ENCODE data around the gene ERMAP.
"Not testable (repeated sequence)": the region's sequence is repeated elsewhere in the genome, so short reads cannot be mapped to it uniquely, and the experiment has no call there.

The ERMAP gene

DNA sequence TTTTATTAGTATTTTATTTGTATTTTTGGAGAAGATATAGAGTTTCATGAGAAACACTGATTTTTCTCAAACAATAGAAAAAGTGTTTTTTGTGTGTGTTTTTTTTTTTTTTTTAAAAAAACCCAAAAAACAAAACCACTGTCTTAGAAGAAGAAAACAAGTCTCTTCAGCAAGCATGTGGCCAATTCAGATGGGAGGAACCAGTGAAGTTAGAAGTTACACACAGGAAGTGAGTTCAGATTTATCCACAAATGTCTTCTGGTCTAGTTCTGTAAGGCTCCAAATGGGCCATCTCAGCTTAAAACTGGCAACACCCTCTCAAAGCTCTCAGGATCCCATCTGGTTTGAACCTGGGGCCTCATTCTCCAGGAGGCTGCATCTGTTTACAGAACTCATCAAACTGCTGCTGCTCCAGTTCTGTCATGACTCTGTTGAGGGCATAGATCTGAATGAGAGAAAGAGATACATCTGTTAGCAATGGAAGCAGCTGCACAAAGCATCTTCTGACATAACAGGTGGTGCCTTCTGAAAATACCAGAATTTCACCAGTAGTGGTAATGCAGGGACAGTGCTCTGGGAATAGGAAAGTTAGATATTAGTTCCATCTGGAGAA is 9.8 kb upstream of the ERMAP start:
- DNase-seq = no peak

DNA sequence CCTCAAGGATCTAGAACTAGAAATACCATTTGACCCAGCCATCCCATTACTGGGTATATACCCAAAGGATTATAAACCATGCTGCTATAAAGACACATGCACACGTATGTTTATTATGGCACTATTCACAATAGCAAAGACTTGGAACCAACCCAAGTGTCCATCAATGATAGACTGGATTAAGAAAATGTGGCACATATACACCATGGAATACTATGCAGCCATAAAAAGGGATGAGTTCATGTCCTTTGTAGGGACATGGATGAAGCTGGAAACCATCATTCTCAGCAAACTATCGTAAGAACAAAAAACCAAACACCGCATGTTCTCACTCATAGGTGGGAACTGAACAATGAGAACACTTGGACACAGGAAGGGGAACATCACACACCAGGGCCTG is 2.1 kb upstream of the ERMAP start:
- not testable (repeated sequence) for DNase-seq

DNA sequence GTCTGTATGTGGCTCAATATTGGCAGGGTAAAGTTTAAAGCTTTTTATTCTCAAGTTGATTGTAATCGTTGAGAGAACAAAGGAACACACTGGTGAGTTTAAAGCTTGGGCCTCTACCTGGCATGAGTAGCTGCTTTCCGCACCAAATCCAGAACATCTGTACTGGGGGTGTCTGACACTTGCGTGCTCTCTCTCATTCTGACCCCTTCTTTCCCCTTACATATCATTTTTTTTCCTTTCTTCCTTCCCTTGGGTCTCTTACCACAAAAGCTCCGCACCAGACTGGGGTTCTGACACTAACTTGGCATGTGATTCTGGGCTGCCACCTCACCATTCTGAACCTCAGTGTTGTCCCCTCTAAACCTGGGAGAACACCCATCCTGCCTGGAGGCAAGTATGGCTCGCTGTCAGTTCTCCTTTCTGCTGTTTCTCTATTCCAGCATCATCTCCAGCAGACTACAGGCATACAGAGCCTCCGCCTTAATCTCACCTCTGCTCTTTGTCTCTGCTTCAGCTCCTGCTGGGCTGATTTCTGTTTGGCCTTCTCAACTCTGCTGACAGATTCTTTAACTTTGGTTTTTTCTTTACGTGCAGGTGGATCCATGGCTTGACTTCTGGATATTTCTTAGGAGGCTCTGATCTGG is 859 bp upstream of the ERMAP start:
- DNase-seq = no peak

DNA sequence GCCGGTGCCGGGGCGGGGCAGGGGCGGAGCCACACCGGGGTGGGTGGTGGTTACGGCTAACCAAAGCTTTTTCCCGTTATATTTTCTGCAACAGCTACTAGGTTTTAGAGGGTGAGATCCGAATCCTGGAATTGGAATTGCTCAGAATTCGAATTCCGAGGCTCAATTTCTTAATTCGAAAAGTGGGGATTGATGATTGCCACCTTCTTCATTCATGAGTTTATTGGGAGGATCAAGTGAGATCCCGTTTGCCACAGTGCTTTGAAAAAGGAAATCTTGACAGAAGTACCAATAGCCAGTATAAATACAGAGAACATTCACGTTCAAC is 482 bp downstream of the ERMAP start:
- no peak for DNase-seq

DNA sequence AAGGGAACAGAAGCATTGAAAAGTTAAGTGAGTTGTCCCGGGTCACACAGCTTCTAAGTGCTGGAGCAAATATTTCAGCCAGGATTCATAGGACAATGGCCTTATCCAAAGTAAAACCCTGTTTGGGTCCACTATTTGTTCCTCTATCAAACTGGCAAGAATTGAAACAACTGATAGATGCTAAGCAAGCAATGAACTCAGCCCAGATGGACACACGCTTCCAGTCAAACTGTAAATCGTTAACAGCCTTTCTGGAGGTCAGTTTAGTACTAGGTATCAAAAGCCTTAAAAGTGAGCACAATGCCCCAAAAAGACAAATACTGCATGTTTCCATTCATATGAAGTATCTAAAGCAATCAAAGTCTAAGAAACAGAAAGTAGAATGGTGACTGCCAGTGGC is 1.1 kb downstream of the ERMAP start:
- no peak for DNase-seq

DNA sequence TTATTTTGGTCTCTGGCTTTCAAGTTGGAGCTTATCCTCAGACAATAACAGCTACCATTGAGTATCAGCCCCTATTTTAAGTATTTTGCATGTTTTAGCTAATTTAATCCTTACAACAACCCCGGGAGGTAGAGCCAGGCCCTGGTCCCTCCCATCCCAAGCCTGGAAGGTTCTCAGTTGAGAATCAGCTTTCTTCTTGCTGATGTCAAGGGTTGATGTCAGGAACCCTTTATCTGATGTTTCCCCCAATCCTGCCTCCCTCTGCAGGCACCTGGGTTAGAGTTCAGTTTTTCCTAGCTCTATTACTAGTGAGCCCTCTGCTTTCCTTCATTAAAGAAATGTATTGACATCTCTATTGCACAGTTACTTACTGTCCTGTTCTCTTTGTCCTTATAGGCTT is 3.9 kb downstream of the ERMAP start:
- no peak for DNase-seq

DNA sequence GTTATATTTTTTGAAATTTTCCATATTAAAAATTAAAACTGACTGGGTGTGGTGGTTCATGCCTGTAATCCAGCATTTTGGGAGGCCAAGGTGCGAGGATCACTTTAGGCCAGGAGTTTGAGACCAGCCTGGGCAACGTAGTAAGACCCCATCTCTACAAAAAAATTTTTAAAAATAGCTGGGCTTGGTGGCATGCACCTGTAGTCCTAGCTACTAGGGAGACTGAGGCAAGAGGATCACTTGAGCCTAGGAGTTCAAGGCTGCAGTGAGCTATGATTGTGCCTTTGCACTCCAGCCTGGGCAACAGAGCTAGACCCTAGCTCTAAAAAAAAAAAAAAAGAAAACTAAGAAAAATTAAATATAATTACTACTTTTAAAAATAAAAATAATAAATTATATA is 4.8 kb downstream of the ERMAP start:
- no peak for DNase-seq

DNA sequence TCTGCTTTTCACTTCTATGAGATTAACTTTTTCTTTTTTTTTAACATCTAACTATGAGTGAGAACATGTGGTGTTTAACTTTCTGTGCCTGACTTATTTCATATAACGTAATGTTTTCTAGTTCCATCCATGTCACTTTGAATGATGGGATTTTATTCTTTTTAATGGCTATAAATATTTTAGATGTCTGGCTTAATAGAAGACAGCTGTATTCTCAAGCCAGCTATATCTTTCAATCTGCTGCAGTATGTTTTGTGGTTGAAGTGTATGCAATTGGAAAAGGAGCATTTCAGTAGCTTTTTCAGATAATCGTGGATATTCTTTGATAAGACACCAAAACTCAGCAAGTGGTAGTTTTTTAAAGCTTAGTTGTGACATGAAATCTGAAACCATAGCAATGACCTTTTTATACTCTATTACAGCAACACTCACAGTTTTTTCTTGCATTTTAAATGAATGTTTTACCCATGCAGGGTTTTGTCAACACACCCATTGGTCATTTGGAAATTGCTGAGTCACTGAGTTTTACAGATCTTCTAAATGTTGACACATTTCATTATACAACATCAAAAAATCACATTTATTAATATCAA is 6.0 kb downstream of the ERMAP start:
- no peak for DNase-seq

DNA sequence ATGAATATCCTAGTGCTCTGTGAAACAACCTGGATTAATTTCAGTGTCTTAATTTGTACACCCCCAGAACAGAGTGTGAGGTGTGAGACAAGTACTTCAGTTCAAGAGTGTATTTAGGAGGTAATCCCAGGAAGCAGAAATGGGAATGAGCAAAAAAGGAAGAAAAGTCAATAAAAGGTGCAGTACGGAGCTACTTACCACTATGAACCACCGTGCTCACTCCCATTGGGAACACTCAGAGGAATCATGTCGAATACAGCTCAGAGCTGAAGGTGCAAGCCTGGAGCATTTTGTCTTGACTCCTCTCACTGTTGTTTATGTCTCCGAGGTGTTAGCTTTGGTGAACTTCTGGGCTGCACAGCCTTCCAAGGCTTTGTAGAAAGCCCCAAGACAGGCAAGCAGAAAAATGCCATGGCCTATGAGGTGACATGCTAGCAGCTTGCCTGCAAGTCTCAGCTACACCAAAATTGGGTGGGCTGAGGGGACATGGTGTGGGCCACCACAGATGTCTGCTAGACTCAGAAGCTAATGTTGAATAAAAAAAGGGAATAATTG is 7.6 kb downstream of the ERMAP start:
- DNase-seq = no peak

DNA sequence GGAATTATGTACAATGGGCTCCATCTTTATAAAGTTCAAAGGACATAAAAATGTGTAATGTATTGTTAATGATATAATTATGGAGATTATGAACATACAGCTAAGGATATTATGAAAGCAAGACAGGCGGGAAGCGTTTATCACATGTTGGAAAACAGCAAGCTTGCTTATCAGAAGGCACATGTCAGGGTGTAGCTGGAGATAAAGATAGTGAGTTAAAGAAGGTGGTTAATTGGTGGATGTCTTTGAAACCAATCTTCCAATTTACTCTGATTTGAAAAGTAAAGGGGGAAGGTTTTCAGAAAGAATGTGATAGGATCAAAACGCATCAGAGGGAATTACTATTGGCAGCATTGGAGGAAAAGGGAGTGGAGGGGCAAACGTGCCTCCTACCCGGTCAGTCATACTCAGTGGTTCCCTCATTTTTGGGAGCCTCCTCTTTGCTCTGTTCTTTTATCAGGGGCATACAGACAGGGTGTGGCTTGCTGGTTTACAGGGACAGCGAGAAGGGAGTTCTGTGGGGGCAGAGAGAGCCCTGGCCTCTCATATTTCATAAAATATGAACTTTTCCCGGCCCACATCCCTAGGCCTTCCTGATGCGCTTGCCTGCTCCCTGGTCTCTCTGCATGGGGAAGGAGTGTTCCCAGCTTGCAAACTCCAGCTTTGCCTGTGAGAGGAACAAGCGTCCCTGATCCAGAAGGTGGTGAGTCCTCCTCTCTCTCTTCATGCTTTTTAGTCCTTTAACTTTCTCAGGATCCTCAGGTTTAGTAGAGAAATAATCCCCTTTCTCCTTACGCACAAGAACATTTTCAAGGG is 8.3 kb downstream of the ERMAP start:
- no peak for DNase-seq

DNA sequence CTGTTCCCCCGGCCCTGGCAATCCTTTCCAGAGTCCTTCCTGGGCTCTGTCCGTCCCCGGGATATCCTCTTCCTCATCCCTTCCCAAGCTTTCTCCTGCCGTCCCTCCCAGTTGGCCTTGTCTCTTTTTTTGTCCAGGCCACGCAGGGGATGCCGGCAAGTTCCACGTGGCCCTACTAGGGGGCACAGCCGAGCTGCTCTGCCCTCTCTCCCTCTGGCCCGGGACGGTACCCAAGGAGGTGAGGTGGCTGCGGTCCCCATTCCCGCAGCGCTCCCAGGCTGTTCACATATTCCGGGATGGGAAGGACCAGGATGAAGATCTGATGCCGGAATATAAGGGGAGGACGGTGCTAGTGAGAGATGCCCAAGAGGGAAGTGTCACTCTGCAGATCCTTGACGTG is 13.7 kb downstream of the ERMAP start:
- no peak for DNase-seq

DNA sequence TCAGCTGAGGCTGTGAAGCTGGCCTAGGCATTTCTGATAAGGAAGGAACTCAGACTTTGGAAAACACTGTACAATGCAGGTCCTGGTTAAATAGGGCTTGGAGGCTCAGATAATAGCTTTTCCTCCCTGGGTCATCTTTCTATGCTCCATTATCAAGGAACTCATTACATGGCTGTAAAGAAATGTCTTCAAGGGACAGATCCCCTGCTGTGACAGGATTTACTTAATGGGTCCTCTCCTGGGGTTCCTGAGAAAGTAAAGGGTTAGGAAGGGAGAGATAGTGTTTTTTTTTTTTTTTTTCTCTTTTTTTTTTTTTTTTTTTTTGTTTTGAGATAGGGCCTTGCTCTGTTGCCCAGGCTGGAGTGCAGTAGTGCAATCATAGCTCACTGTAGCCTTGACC is 14.4 kb downstream of the ERMAP start:
- no peak for DNase-seq

DNA sequence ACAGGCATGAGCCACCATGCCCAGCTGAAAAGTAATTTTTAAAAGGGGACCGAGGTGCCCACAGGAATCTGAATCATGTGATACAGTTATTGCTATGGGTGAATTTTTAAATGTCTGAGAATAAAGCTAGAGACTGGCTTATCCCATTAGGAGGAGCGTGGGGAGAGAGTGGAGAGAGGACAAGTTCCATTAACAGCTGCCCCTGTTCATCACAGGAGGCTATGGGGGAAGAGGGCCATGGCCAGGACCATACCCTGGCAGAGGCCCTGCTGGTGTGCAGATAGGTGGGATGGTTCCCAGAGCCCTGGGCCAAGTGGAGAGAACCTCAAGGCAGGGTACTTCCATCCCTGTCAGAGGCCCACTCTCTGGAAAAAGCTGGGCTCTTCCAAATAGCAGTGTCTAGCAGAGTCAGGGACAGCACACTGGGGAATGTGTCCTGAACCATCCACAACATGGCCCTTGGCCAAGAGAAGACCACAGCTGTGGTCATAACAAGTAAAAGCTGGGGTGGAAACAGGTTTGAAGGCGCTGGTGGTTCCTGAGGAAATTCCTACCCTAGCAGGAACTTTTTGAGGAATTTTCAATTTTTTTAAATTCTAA is 15.8 kb downstream of the ERMAP start:
- no peak for DNase-seq

DNA sequence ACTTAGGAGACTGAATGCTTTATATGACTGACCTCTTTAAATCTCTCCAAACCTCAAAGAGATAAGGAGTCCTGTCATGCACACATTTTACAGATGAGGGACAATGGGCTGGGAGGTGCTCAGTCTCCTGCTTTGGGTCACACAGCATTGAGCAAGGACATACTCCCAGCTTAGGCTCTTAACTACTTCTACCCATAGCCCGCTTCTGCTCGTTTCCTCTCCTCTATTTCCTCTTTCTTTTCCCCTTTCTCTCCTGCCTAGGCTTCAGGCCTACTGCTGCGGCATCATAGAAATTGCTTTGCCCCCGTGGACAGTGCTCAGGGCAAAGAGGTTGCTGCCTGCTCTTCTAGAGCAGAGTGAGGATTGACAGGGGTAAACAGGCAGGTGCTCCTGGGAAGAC is 17.1 kb downstream of the ERMAP start:
- DNase-seq = no peak

DNA sequence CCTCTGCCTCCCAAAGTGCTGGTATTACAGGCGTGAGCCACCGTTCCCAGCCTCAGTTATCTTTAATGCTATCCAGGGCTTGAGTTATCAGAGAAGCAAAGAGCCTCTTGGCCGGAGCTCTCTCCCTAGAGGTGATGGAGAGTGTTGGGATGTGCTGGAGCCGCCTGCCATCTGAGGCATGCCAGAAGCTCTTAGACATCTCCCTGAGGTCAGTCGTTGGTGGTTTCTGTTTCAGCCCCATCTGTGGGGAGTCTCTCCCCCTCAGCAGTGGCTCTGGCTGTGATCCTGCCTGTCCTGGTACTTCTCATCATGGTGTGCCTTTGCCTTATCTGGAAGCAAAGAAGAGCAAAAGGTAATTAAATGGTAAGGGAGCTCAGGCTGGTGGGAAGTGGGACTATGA is 17.9 kb downstream of the ERMAP start:
- no peak for DNase-seq

DNA sequence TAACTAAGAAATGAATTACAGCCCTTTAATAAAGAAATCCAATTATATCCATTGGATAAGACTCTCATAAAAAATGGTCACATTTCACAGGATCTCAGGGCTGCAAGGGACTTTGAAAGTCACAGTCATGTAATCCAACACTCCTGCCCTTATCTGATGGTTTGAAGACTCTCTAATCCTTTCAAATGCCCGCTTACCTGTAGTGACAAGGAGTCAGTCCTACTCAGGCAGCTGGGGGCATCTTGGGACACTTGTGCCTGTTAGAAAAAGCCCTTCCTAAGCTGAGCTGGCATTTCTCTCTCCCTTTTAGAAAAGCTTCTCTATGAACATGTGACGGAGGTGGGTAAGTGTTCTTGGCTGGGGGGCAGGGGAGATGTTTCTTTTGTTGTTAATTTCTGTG is 18.5 kb downstream of the ERMAP start:
- DNase-seq = no peak

DNA sequence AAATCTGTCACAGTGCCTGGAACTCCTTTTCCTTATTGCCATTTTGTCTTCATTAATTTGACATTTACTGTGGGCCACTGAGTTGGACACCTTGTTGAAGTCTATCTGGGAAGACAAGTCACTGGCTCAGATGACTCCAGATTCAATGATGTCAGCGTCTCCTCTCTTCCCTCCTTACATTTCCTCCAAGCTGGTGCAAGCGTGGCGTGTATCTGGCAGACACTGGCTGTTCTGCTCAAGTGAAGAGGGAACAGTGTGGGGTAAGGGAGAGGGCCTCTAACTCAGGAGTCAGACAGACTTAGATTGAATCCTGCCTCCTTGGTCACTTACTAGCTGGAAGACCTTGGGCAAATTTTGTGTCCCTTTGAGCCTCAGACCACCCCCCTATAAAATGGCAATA is 20.8 kb downstream of the ERMAP start:
- no peak for DNase-seq

DNA sequence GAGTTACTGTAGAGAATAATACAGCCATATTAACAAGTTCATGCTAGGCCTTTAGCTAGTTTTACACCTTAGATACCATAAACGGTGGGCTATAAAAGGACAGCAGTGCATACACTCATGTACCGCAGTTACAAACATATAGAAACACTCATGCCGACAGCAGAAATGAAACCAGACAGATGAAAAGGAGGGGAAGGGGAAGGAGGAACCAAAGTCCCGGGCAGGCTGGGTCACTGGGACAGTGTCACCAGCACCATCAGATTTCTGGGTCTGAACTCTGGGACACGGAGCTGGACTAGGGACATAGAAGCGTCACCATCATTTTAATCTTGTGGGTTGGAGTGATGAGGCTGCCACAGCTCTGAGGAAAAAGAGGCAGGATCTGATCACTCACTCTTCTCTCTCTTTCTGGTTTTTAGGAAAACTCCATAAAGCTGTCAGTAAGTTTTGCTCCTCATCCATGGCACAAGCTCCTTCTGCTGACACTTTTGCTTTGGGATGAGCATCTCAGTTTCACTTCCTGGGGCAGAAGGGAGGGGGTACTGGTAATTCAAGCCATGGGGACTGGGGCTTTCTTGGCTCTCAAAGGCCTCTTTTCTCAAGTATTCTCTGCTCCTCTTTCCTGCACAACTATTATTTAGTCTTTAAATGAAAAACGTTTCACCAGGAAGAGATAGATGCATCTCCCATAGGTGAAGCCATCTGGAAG is 21.7 kb downstream of the ERMAP start:
- no peak for DNase-seq

DNA sequence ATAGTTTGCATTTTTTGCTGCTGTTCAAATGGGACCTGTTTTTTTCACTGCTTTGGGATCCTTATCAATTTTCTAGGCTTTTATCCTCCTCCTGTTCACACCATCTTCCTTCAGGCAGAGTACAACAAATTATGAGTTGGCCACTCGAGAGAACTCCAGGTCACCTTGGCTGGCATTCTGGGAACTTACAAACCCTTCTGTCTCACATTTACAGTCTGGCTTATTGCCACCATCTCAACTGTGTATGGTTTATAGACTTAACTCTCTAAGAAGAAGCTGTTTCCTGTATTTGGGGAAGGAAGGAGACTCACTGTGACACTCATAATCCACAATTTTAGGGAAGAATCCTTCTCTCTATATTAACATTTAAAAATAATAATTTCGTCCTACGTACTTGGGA is 24.1 kb downstream of the ERMAP start:
- no peak for DNase-seq

DNA sequence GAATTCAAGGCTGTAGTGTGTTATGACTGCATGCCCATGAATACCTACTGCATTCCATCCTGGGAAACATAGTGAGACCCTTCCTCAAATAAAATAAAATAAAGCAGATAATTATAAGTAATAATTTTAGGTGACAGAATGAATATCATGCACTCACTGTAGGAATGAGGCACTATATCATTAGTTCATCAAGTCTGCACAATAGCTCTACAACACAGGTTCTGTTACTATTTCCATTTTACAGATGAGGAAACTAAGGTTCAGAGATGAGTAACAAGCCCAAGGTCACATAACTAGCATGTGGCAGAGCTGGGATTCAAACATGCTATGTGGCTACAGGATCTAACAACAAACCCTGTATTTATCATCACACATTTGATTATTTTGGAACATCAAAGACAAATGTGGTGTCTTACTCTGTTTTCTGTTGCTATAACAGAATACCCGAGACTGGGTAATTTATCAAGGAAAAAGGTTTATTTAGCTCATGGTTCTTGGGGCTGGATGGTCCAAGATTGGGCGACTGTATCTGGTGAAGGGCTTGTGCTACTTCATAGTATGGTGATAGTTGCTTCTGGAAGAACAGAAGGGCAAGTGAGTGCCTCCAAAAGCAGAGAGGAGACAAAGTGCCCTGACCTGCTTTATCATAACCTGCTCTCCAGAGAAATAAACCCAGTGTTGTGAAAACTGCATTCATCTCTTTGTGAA is 24.7 kb downstream of the ERMAP start:
- DNase-seq = no peak

DNA sequence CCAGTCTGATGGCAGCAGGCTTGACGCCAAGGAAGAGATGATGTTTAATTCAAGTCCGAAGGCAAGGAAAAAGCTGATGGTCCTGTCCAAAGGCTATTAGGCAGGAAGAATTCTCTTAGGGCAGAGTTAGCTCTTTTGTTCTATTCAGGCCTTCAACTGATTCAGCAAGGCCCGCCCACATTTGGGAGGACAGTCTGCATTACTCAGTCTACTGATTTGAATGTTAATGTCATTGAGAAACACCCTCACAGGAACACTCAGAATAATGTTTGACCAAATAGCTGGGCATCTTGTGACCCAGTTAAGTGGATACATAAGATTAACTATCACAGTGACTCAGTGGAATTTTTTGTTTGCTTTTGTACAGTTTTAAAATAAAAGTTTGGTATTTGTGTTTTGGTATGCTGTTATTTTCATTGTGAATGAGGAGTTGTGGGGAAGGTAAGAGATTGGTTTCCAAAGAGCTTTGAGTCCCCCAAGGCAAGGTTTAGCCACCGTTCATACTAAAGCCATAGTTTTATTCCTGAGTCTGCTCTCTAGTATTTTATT is 27.7 kb downstream of the ERMAP start:
- no peak for DNase-seq

DNA sequence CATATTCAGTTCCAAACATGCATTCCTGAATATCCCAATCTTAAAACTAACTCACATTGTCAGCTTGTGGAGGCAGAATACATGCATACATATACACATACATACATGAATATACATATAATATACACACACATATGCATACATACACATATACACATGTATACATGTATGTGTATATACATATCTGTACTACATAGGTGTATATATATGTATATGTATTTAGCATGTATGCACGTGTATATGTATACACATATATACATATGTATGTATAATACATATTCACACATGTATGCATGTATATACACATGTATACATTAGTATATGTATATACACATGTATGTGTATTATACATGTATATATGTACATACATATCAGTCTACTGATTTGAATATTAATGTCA is 28.3 kb downstream of the ERMAP start:
- DNase-seq = no peak
